PFSK-1 (cell line): ENCODE data around the gene CMTM4.

Experiments
- FOXP2 ChIP-seq: optimal IDR thresholded peaks from 2 replicates; pipeline ENCODE3; 2011; ENCODE audit warnings: borderline replicate concordance, control low read depth, inconsistent platforms; ENCODE audit not compliant: insufficient read depth; ENCODE audit errors: extremely low read length, extremely low read depth
- POLR2AphosphoS5 ChIP-seq: IDR thresholded peaks from 2 replicates; pipeline ENCODE4 v1.6.1; 2012; ENCODE audit warnings: low read depth, mild to moderate bottlenecking, control low read depth, low read length, moderate library complexity
- REST ChIP-seq, 2 experiments: IDR thresholded peaks; 2 replicates each; pipeline versions ENCODE4 v1.6.1 to v1.8.0; 2011 to 2012; ENCODE audit warnings: low read depth in 2 of 2, low read length in 2 of 2, control low read depth in 1 of 2, inconsistent platforms in 1 of 2, mild to moderate bottlenecking in 1 of 2, moderate library complexity in 1 of 2; ENCODE audit not compliant: insufficient read depth in 1 of 2
- SIN3A ChIP-seq: IDR thresholded peaks from 2 replicates; pipeline ENCODE4 v1.6.1; 2012; ENCODE audit warnings: mild to moderate bottlenecking, low read length, moderate library complexity, borderline replicate concordance; ENCODE audit not compliant: insufficient read depth
- TAF1 ChIP-seq: IDR thresholded peaks from 2 replicates; pipeline ENCODE4 v1.6.1; 2012; ENCODE audit warnings: low read length, control low read depth, borderline replicate concordance; ENCODE audit not compliant: insufficient read depth

The CMTM4 gene

GRCh38 chr16:66690106-66690847 lies 6.3 kb downstream of the CMTM4 start:
- no peak for TF ChIP-seq POLR2AphosphoS5
- TF ChIP-seq SIN3A: no peak
- no peak for TF ChIP-seq FOXP2
- TF ChIP-seq REST (IDR thresholded peaks at IDR 0.05; ENCODE audit: insufficient read depth in 1 of 2, low read depth in 2 of 2, low read length in 2 of 2): no peak
- no peak for TF ChIP-seq TAF1

GRCh38 chr16:66689282-66689681 lies 7.3 kb downstream of the CMTM4 start:
- TF ChIP-seq REST (IDR thresholded peaks at IDR 0.05; ENCODE audit: insufficient read depth in 1 of 2, low read depth in 2 of 2, low read length in 2 of 2): no peak
- TF ChIP-seq TAF1: no peak
- TF ChIP-seq FOXP2: no peak
- TF ChIP-seq POLR2AphosphoS5: no peak
- TF ChIP-seq SIN3A: no peak

- TF ChIP-seq SIN3A (no peak), FOXP2 (no peak), POLR2AphosphoS5 (no peak), REST (IDR thresholded peaks at IDR 0.05; ENCODE audit: insufficient read depth in 1 of 2, low read depth in 2 of 2, low read length in 2 of 2) (no peak), TAF1 (no peak)
These were observed 8.5 kb downstream of the CMTM4 start for GRCh38 chr16:66687906-66688625.

- TF ChIP-seq REST (IDR thresholded peaks at IDR 0.05; ENCODE audit: insufficient read depth in 1 of 2, low read depth in 2 of 2, low read length in 2 of 2) (no peak), FOXP2 (no peak), SIN3A (no peak), TAF1 (no peak), POLR2AphosphoS5 (no peak)
These were observed 14.3 kb downstream of the CMTM4 start for GRCh38 chr16:66682271-66682670.
